Measurements from ENCODE around the gene PTPN23.

- TF ChIP-seq CTCF (IDR thresholded peaks at IDR 0.05) = no peak
- no peak for TF ChIP-seq POLR2A (IDR thresholded peaks at IDR 0.05)
- TF ChIP-seq POLR2AphosphoS5 (IDR thresholded peaks at IDR 0.05) = no peak
Observed at GRCh38 chr3:47356201-47356600, 24.6 kb upstream of the PTPN23 start.
